SHP77 treated with DMSO at 0.1 percent for 48 hours (cell line): ENCODE results near the gene TNNI3K.

ENCODE experiments used
- DNase-seq: peaks from one replicate; lab custom pipeline; 2025; lab: John Stamatoyannopoulos, UW

The TNNI3K gene

DNA sequence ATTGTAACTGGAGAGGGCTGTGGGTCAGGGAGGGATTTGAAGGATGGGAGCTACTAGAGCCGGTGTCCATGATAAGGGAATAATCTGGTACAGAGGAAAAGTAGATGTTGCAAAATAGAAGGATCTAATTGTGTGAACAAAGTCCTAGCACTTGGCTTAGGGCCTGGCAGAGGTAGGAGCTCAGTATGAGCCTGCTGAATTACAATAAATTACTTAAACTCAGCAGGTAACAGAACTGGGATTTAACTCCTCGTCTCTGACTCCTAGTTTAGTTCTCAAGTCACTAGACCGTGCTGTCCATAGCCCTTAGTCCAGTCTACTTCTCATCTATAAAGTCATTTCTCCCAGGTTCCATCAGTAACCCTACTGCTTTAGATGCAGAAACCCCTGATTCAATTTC, 157.0 kb downstream of the TNNI3K start:
- no peak for DNase-seq

DNA sequence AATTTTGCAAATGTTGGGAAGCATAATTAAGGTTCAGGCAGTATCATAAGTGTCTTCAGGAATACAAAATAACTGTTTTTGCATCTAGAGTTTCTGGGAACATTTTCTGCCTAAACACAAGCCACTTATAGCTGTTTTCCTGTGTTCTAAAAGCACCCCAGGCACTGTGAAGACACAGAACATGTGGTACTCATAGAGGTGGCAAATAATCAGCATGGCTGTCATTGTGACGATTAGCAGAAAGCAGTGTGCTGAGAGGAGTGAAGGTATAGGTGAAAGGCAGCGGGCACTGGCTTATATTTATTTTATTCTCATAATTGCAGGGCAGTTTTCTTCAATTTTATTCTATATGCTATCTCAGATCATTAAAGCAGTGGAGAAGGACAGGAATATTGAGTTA, 157.7 kb downstream of the TNNI3K start:
- no peak for DNase-seq

DNA sequence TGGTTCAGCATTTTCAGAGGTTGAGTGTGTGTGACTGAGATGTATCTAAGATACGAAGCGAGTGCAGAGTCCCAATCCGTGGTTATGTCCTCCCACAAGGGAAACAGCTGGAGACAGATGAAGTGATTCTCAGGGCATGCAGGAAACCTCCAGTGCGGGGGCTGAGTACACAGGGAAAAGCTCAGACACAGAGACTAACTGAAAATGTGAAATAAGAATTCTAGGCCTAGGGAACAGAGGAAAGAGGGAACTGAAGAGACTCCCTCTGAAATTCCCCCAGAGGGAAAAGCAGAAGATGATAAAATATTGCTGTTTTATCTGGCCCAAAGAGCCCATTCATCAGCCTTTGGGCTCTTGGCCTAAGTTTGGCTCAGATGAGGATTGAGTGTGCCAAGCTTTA, 160.4 kb downstream of the TNNI3K start:
- no peak for DNase-seq

DNA sequence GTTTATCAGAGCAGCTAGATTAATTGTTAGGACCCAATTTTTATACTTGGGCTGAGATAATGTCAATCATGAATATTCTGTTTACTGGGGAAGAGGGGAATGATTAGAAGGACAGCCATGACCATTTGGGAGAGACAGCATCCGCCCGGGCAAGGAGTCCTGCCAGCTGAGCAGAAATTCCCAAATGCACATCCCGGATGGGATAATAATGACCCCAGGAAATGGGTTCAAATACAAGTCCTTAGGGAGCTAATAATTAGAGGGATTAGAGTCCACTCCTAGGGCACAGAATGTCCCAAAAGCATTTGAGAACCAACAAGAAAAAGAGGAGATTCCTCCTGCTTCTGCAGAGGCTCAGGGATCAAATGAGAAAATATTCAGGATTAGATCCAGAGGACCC, 161.3 kb downstream of the TNNI3K start:
- no peak for DNase-seq

DNA sequence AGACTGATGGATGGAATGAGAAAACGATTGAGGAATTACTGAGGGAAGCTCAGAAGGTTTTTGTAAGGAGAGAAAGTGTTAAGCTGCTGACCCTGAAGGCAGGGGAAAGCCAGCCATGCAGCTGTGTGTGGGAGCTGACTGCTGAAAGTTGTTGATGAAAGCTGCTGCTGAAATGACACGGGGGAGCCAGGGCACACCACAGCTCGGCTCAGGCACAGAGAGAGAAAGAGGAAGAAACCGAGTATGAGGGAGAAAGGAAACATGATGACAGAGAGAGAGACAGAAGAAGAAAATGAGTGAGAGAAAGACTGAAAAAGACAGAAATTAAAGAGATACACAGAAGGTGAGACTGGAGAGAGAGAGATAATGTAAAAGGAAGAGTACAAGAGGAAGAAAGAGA, 161.7 kb downstream of the TNNI3K start:
- no peak for DNase-seq

DNA sequence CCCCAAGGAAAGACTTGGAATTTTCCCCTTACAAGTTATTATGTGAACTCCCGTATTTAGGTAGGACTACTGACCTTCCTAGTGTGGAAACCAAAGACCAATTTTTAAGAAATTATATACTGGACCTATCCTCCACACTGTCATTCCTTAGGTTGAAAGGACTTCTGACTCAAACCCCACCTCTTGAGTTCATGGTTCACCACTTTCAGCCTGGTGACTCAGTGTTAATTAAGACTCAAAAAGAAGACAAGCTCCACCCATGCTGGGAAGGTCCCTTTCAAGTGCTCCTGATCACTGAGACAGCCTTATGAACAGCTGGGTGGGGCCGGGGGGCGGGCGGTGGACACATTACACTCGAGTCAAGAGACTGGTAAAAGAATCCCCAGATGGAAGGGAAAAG, 164.1 kb downstream of the TNNI3K start:
- no peak for DNase-seq

DNA sequence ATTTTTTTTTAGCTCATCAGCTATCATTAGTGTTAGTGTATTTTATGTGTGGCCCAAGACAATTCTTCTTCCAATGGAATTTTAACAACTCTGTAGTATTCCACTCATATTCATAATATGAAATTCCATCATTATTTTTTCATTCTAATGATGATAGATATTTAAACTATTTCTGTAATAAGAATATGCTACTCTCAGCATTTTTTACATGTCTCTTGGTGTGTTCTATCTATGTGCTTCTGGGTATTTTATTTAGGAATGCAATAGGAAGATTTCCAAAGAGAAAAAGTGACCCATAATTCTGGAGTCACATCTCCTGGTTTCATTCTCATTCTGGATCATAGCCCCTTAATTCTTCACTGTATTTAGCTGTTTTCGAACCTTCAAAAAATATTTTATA, 167.7 kb downstream of the TNNI3K start:
- no peak for DNase-seq

DNA sequence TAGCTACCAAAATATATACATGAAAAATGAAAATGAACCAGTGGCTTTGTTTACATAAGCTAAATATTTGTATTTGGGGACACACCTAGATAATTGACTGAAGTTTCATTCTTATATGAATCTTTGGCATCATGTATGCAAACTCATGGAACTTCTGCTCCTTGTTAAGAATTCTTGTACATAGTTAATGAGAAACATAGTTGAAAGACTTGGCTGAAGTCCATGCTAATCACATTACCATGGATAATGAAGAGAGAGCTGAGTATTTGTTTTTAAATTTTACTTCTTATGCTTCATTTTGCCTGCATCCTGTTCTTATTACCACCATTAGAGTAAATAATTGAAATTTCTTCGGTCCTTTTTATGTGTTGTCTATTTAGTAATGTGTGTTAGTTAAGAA, 168.4 kb downstream of the TNNI3K start:
- DNase-seq, result no peak

DNA sequence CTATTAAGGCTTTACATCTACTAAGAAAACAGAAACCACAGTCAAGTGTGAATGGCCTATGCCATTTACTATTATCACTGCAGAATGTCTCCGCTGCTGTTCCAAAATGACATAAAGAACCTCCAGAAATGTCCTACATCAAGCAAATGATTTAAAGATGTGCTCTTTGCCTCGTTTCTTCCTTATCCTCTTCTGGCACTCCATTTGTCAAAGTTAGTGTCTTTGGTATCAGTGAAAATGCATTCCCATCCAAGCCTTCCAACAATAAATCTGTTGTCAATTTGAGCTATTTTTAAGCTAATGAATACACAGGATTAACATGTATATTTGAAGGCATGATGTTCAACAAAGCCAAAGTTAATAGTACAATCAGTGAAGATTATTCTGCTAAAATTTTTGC, 171.6 kb downstream of the TNNI3K start:
- no peak for DNase-seq

DNA sequence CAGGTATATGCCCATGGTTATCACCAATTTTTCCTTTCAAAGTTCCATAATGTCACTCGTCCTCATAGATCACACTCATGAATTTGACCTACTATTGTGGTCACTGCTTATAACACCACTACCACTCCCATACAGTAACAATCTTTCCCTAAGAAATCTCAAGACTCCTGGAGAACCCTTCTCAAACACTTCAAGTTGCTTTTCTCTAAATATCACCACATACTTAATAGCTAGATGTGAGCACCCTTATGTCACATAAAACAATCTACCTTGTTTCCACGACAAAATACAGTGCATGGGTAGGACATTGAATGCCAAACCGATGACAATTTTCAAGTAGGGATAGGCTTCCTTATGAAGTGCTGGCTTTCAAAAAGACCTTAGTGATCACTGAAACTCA, 172.7 kb downstream of the TNNI3K start:
- DNase-seq, result no peak

DNA sequence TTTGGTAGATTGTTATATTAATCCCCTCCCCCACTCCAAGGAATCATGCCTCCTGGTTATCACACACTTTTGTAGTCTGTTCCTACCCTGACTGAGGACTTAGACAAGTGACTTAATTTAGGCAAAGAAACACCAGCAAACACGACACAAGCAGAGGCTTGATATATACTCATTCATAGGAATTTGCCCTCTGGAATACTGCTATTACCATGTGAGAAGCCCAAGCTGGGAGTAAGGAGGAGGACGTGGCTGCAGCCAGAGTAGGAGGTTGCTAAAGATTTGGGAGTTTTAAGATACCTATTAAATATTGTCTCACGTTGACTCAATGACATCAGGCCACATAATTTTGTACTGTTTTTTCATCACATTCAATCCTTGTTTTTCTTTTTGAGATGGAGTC, 177.1 kb downstream of the TNNI3K start:
- DNase-seq, result no peak

DNA sequence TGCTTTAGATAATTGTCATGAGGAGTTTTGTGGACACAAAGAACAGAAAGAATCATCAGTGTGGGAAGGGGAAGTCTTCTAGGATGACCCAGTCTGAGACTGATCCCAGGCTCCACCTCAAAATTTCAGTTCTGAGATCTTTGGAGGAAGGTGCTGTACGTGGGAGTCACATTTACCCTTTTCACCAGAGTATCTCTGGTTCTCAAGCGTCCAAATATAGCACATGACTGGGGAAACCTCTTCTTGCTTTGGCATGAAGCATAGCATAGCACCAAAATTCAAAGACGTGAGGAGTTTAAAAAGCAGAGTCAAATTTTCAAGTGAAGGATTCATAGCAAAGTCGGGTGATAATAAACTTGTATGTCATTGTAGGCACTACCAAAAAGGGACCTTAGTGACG, 180.7 kb downstream of the TNNI3K start:
- DNase-seq, result no peak

DNA sequence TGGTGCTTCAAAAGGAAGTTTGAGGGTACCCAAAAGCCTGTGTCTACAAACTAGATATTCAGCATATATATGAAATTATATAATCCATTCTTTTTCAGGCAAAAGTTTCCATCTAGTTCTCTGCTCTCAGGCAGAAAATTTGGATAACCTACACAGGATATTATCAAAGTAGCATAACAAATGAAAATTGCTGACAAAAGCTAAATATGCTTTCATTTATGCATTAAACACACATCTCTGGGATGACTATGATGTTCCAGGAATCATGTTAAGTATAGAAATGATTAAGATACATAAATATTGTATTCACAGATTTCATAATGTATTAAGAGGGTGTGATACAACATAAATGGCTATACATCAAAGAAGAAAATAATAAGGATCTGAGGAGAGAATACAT, 184.4 kb downstream of the TNNI3K start:
- DNase-seq, result no peak

DNA sequence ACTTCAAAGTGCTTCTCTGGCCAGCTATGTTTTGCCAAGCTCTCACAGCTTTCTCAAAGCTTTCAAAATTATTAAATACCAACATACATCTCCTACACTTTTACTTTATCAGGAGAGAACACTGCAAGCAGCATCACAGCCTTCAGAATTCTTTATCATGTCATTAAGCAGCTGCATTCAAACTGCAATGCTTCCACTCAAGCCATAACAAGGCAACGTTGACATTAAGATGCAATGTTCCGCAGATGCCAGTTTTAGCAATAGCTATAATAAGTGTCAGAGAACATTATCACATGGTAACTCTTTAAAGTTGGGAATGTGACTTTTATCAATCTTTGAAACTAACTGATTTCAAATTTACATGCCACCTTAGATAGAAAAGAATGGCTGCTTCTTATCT, 185.3 kb downstream of the TNNI3K start:
- no peak for DNase-seq

DNA sequence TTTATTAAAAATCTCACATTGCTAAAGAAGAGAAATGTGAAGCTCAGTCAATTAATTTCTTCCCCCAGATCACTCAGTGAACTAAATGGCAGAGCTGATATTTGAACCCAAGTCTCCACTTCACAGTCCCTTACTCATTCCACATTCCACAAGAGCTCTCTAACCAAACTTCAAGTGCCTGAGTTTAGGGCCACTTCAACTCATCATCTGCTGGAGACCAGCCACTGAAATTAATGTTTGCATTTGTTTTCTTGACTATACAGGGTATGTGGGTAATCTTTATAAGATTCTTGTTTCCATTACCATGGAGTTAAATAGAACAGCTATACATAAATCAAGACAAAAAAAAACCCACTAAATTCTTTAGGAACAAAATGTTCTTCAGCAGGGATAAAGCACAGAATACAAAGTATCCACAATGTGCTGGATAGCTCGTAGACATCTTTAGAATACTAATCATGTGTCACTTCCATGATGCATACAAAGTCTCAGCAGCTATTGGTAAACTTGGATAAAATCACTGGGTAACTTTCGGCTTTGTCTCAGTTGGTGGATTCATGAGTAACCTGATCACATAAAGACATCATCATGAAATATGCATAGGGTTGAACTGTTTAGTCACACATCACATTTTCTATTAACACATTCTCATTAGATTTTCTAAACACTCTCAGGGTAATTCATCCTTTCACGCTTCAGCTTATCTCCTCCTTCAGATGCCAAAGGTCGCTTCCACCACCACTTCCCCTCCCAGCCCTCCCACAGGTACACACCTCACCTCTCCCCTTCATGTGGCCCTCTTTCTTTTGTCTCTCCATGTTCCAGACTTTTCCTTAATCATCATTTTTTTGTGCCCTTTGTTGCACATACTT, 187.5 kb downstream of the TNNI3K start:
- no peak for DNase-seq

DNA sequence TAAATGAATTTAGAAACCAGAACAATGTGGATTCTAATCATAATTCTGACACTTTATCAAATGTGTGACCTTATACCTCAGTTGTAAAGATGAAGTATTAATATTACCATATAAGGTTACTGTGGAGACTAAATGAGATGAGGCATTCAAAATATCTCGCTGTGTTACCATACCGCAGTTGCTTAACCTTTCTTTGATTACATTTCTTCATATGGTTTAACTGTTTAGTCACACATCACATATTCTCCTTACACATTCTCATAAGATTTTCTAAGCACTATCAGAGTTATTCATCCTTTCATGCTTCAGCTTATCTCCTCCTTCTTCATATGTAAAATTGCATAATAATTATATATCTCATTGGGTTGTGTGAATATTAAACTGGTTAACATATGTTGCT, 188.3 kb downstream of the TNNI3K start:
- DNase-seq, result no peak

DNA sequence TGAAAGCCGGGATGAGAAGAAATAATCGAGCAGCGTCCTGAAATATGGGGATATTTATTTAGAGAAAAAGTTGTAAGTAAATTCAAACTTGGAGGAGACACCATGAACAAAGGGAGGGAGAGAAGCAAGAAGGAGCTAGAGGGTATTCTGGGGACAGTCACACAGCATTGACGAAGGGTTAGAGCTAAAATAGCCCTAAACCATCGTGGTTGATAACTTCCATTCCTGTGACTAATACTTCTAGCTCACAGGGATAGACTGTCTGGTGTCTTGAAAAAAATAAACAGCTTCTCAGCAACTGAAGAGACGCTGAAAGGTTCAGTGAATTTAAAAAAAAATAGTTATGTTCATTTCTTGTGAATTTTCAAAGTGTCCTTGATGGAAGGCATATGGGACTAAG, 190.5 kb downstream of the TNNI3K start:
- DNase-seq, result no peak

DNA sequence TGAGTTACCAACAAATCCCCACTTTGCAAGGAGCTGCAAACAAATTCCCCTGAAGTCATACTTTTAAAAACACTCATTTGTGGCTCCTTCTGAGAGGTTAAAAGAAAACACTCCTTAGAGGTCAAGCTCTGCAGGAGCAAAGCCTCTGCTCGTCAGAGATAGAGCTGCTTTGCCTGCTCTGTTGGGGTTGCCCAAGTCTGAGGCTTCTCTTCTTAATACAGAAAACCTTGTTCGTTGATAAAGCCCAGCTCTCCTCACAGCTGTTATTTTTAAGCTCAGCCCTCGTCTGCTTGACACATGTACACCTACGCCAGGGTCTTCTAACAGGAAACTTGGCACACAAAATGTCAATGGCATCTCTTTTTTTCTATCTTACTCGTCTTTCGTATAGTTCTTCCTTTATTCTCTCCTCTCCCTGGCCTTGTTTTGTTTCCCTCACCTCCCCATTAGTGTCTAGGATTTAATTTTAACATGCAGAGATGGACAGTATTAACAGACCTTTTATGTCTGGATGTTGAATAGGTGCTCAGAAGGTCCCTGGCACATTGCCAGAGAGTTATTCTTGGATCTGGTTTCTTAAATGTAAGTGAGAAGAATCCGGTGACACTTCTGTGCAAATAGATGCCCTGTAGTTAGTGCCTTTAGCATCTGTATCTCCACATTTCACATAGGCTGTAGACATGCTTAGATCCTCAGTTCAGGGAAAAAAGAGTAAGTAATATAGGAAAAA, 191.2 kb downstream of the TNNI3K start:
- no peak for DNase-seq

DNA sequence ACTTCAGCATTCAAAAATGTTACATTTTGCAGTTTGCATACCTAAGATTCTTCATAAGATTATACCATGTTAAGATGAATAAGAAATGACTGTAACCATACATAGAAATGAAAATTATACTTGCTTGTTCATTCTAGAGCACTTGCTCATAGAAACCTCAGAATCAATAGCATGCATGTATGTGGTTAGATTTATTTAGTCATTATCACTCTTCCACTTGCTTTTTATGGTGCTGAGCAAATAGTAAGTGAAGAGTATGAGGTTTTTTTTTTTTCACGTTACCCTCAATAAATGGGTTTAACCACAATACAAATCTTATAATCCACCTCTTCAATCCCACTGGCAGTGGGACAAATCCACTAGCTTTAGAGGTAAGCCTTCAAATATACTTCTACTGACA, 192.5 kb downstream of the TNNI3K start:
- no peak for DNase-seq

DNA sequence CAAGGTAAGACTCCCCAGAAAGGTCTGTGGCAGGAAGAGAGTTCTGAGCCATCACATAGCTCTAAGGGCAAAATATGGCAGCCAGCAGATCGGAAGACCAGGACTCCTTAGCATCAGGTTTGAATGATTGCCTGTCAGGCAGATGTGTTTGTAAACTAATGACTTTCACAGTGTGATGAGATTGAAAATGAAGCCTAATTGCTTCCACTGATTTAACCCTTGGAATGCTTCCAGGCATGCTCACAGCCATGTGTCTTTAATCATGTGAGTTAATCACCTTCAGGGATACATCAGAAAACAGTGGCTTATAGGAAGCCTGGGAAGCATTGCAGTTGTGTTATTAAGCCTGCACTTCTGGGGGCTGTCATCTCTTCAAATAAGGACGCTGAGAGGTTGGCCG, 194.4 kb downstream of the TNNI3K start:
- DNase-seq, result no peak

DNA sequence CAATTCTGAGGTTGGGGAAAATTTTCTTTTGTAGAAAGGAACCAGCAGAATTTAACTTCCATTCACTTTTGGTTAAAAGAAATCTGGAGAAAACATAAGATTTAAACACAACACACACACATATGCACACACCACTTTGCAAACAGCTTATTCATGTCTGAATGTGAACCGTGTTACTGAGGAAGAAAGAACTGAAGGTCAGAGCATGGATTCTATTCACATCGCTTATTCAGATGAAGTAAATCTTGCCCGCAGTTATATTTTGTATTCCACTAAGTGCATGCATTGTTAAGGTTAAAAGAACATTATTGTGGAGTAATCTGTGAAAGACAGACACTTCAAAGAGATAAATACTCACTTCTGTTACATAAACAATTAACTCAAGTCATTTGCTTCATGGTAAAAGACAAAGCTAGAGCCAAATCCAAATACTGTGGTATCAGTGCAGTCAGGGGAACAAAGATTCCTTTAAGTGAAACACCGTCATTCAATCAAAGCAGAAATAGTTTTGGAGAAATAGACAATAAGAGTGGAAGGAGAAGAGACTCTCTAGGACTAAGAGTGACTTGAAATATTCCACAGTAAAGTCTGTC, 195.3 kb downstream of the TNNI3K start:
- DNase-seq, result no peak

DNA sequence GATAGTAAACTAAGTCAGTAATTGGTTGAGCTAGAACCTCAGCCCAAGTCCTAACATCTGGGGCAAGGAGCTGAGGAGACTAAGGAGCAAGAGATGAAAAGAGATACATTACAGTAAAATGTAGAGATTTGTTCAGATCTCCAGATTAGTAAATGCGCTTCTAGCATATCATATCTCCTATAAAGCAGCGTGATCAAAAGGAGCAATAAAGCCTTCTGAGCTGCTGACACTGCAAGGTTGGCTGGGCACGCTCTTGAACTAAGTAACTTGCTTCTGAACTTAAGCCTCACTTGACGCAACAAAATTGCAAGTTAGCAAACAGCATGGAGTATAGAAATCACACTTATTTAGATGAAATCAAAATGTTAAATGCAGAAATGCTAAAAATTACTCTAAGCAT, 196.3 kb downstream of the TNNI3K start:
- DNase-seq, result no peak

DNA sequence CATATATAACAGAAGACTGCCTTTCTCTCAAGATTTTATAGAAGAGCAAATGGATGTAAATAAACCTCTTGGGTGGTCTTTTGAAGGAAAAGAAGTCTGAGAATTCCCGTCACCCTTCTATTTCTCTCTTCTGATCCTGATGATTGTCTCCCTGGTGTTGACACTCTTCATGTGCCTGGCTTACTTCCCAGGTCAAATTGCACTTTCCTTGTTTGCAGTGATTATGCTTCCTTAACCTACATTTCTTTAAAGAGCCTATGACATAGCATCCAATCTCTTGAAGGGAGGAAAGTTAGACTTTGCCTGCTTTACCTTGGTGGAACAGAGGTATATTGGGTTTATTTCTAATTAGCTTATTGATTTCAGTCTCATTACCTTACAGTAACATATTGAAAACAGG, 197.1 kb downstream of the TNNI3K start:
- DNase-seq, result no peak
